Heart left ventricle (tissue), 16 donors: ENCODE measurements around the gene FATE1. TPM values are rescaled to one million over a fixed set of nuclear protein-coding genes. Genes with fewer than 3 reads are reported as not detected.

ENCODE experiments used
- ATAC-seq, 4 donors: fragments of 200-7000 bp; cut with Tn5 transposase; one replicate each; pipeline ENCODE4 v1.9.1; 2020 to 2022; ENCODE audit warnings: moderate library complexity in 4 of 4, mild to moderate bottlenecking in 3 of 4, moderate number of reproducible peaks in 1 of 4
- DNase-seq, 5 donors: peaks; one replicate each; pipeline ENCODE4 v3.0.0-alpha.2; 2020
- H3K27ac ChIP-seq, 12 donors: fragments of 200-600 bp; sonication (generic) in 4 of 12; one replicate each; pipeline versions ENCODE4 v1.5.0 to v1.8.0; 2016 to 2022; ENCODE audit warnings: mild to moderate bottlenecking in 2 of 12
- H3K27me3 ChIP-seq, 9 donors: fragments of 200-600 bp; sonication (generic) in 2 of 9; one replicate each; pipeline versions ENCODE4 v1.5.1 to v1.8.0; 2016 to 2022; ENCODE audit warnings: mild to moderate bottlenecking in 3 of 9
- H3K36me3 ChIP-seq, 9 donors: fragments of 200-600 bp; sonication (generic) in 2 of 9; one replicate each; pipeline versions ENCODE4 v1.5.0 to v1.8.0; 2018 to 2022; ENCODE audit warnings: mild to moderate bottlenecking in 2 of 9
- H3K4me1 ChIP-seq, 12 donors: fragments of 200-600 bp; sonication (generic) in 4 of 12; one replicate each; pipeline versions ENCODE4 v1.5.0 to v1.8.0; 2016 to 2022; ENCODE audit warnings: mild to moderate bottlenecking in 3 of 12
- H3K4me3 ChIP-seq, 12 donors: fragments of 200-600 bp; sonication (generic) in 4 of 12; one replicate each; pipeline versions ENCODE4 v1.5.0 to v1.8.0; 2017 to 2022; ENCODE audit warnings: mild to moderate bottlenecking in 9 of 12, moderate library complexity in 4 of 12
- H3K9me3 ChIP-seq, 12 donors: fragments of 200-600 bp; sonication (generic) in 4 of 12; one replicate each; pipeline versions ENCODE4 v1.5.0 to v1.8.0; 2016 to 2022; ENCODE audit warnings: mild to moderate bottlenecking in 1 of 12
- CTCF ChIP-seq, 12 donors: fragments of 200-600 bp; sonication (generic) in 4 of 12; IDR thresholded peaks; one replicate each; pipeline versions ENCODE4 v1.5.0 to v1.8.0; 2018 to 2022; ENCODE audit warnings: antibody characterized with exemption in 12 of 12, mild to moderate bottlenecking in 5 of 12
- POLR2A ChIP-seq, 2 donors: fragments of 450-650 bp; IDR thresholded peaks; one replicate each; pipeline ENCODE4 v1.6.1; 2017; ENCODE audit warnings: antibody characterized with exemption in 2 of 2, mild to moderate bottlenecking in 2 of 2, moderate library complexity in 2 of 2
- WGBS, 4 donors: extraction: QIAGEN DNeasy Blood & Tissue Kit in 2 of 4; methylation state at CpG; one replicate each; pipeline versions ENCODE4 v1.1.5 to v1.1.7; 2013 to 2018; 5-methylcytosine and 5-hydroxymethylcytosine counted together
- intact Hi-C, 10 donors: fragments of 100-400 bp; cut with DNase I; formaldehyde crosslinking; loops; one replicate each; pipeline versions ENCODE4 v1.11.1 to v1.14.2; 2022
- polyA plus RNA-seq, 2 donors: library from polyadenylated mRNA; stranded (reverse); fragments of 200-250 nt; gene quantifications; one replicate each; pipeline ENCODE4 v1.2.3, GENCODE V29; 2013
- total RNA-seq, 9 donors: library from RNA; depleted of rRNA in 2 of 9; stranded (reverse); fragments of >200 nt in 2 of 9; fragmentation: NEBNext Ultra II Directional in 3 of 9; extraction: Animal tissue kit (Norgen Biotek cat#: 25700) in 3 of 9; gene quantifications; one replicate each; pipeline versions ENCODE4 v1.1.0 to v1.2.4, GENCODE V29; 2016 to 2023
- donor health status: ischemic (EF 13 %, LVEDD 7.1; RV severe dilation, severe dysfunction).
- donor health status: healthy with polysubstance abuse.
- donor health status: DM: no; HTN: yes; CAD: no.
- donor health status: DM: no; HTN: no; CAD: no.
- donor health status: ischemic (EF 25% LVEDD 6.9; RV normal size, moderate dysfunction).
- donor health status: ischemic (EF 25% LVEDD 5.7; RV mildly dilated, moderate dysfunction).
- donor health status: healthy.
- donor health status: DM: yes; HTN: yes; CAD: no.
- donor health status: ischemic (EF 35%, LVEDD 5.7; RV mildly dilated, moderate dysfunction).
- donor health status: nonischemic (EF 11% LVEDD 7.7; RV severe dilation, severe dysfunction).
- donor health status: DM: yes; HTN: yes; CAD: no.
- donor health status: PGD.
- donor health status: ischemic (EF 29% LVEDD 5.4; RV normal size, mild dysfunction).
- donor health status: nonischemic (EF 23%, LVEDD 6.1; RV moderate dilation, normal function).

Gene FATE1
- total and polyA plus RNA-seq, 11 donors, result 0.27 to 1.1 (median 0.42) TPM; not detected in 4

GRCh38 chrX:151680805-151681204 lies 35.0 kb upstream of the FATE1 start:
- peak; percentile 37 to 69 (median 58) for ATAC-seq
- intact Hi-C loops, result loop anchor here in 9 of 10 donors (2.0 to 10.0 kb wide), 5 partner anchors 176 to 530 kb away; no protein-coding TSS in a partner anchor
- H3K36me3 ChIP-seq, result no peaks in the 10 kb centered on the region
- no peak for TF ChIP-seq POLR2A (IDR thresholded peaks at IDR 0.05)
- TF ChIP-seq CTCF (IDR thresholded peaks at IDR 0.05), result peak; percentile 39 to 63 (median 52)
- no peak overlapping the region for H3K27ac ChIP-seq
- peak in 1 of 5 donors; percentile 25 for DNase-seq
- 41 to 67% (median 47%) methylated on average over 3 to 4 of the region's 4 CpGs for WGBS, 4 donors
- no peak overlapping the region for H3K4me3 ChIP-seq
- H3K27me3 ChIP-seq, result peaks cover 0 to 21% (median 0%) of the 10 kb centered on the region in 9 donors
- H3K9me3 ChIP-seq, result no peaks in the 10 kb centered on the region
- H3K4me1 ChIP-seq, result no peaks in the 10 kb centered on the region

GRCh38 chrX:151687635-151688034 lies 28.2 kb upstream of the FATE1 start:
- intact Hi-C loops, result loop anchor here in 2 of 10 donors (10.0 kb wide), 1 partner anchor 183 kb away; no protein-coding TSS in a partner anchor
- Histone ChIP-seq H3K36me3 (no peaks in the 10 kb centered on the region), H3K4me1 (no peaks in the 10 kb centered on the region), H3K9me3 (no peaks in the 10 kb centered on the region), H3K27me3 (peaks cover 0 to 12% (median 0%) of the 10 kb centered on the region in 9 donors), H3K27ac (no peak overlapping the region), H3K4me3 (no peak overlapping the region)
- ATAC-seq (no peak), DNase-seq (no peak)
- no peak for TF ChIP-seq CTCF (IDR thresholded peaks at IDR 0.05)
- TF ChIP-seq POLR2A (IDR thresholded peaks at IDR 0.05), result no peak

GRCh38 chrX:151688695-151689094 lies 27.1 kb upstream of the FATE1 start:
- DNase-seq (no peak), ATAC-seq (no peak)
- no peak overlapping the region for H3K27ac ChIP-seq
- H3K9me3 ChIP-seq, result no peaks in the 10 kb centered on the region
- intact Hi-C loops, result loop anchor here in 2 of 10 donors (10.0 kb wide), 1 partner anchor 184 kb away; no protein-coding TSS in a partner anchor
- H3K36me3 ChIP-seq, result no peaks in the 10 kb centered on the region
- H3K4me3 ChIP-seq, result no peak overlapping the region
- no peaks in the 10 kb centered on the region for H3K4me1 ChIP-seq
- TF ChIP-seq CTCF (IDR thresholded peaks at IDR 0.05) (no peak), POLR2A (IDR thresholded peaks at IDR 0.05) (no peak)
- H3K27me3 ChIP-seq, result peaks cover 0 to 2% (median 0%) of the 10 kb centered on the region in 9 donors

- TF ChIP-seq POLR2A (IDR thresholded peaks at IDR 0.05) (no peak), CTCF (IDR thresholded peaks at IDR 0.05) (no peak)
These were observed 23.0 kb upstream of the FATE1 start for GRCh38 chrX:151692825-151693224.

More at GRCh38 chrX:151692825-151693224, 23.0 kb upstream of the FATE1 start:
- ATAC-seq, result no peak
- Histone ChIP-seq H3K4me1 (peaks cover 0 to 10% (median 0%) of the 10 kb centered on the region in 12 donors), H3K36me3 (no peaks in the 10 kb centered on the region), H3K9me3 (no peaks in the 10 kb centered on the region), H3K4me3 (no peak overlapping the region), H3K27me3 (peaks cover 0 to 15% (median 0%) of the 10 kb centered on the region in 9 donors), H3K27ac (no peak overlapping the region)
- WGBS, 4 donors, result 88 to 95% (median 93%) methylated on average over 5 to 6 of the region's 6 CpGs
- intact Hi-C loops, result no loop called here
- no peak for DNase-seq
